ENCODE results near the gene MYO19. TPM values are rescaled to one million over a fixed set of nuclear protein-coding genes. Genes with fewer than 3 reads are reported as not detected.
"Not testable (repeated sequence)": the region's sequence is repeated elsewhere in the genome, so short reads cannot be mapped to it uniquely, and the experiment has no call there.

MYO19 gene
- polyA plus RNA-seq, 1 experiment: 23.1 TPM

DNA sequence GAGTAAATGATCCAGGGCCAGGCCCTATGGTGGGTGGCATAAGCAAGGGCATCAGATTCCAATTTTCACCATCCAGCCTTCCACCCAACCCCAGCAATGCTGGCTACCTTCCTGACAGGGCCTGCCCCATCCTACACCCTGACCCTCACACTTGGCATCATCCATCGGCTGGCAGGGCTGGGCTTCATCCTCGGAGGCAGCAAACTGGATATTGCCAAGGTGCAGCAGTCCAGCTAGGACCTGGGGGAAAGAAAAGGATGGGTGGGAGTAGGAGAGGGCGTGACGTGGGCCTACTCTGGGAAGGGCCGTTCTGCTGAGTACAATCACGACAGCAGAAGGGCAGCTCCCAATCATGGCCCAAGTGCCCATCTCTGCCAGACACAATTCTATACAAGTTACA is 23.5 kb downstream of the MYO19 start:
- TF ChIP-seq, protein P1, sequence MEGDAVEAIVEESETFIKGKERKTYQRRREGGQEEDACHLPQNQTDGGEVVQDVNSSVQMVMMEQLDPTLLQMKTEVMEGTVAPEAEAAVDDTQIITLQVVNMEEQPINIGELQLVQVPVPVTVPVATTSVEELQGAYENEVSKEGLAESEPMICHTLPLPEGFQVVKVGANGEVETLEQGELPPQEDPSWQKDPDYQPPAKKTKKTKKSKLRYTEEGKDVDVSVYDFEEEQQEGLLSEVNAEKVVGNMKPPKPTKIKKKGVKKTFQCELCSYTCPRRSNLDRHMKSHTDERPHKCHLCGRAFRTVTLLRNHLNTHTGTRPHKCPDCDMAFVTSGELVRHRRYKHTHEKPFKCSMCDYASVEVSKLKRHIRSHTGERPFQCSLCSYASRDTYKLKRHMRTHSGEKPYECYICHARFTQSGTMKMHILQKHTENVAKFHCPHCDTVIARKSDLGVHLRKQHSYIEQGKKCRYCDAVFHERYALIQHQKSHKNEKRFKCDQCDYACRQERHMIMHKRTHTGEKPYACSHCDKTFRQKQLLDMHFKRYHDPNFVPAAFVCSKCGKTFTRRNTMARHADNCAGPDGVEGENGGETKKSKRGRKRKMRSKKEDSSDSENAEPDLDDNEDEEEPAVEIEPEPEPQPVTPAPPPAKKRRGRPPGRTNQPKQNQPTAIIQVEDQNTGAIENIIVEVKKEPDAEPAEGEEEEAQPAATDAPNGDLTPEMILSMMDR (IDR thresholded peaks at IDR 0.05; ENCODE audit: low read depth, low read length): no peak
- H3K9me3 ChIP-seq (ENCODE audit: control insufficient read depth, insufficient read depth, low read length): no peaks in the 10 kb centered on the region
- no peak overlapping the region for H3K4me3 ChIP-seq (ENCODE audit: low read depth, low read length)
- no peak for DNase-seq (ENCODE audit: low read depth, low spot score)
- H3K27me3 ChIP-seq (ENCODE audit: control insufficient read depth, insufficient read depth, low read length): no peaks in the 10 kb centered on the region
- no peak overlapping the region for H3K27ac ChIP-seq (ENCODE audit: low read depth, low read length)
- POLR2A ChIA-PET: no interaction called here
- CTCF ChIA-PET: no interaction called here

DNA sequence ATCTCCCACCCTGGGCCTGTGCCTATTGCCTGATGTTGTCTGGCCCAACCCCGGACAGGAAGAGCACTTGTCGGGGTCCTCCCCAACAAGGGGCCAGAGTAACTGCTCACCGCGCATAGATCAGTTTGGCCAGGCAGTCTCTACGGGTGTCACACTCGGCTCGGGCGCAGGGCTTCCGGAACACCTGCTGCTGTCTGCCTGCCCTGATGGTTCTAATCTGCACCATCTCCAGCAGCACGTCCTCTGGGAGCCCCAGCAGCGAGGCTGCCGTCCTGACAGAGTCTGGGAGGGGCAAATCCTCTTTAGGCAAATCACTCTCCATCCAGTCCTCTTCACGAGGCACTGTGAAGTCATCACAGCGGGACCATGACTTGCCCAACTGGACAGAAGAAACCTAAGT is 24.0 kb downstream of the MYO19 start:
- Histone ChIP-seq H3K27ac (ENCODE audit: low read depth, low read length) (no peak overlapping the region), H3K9me3 (ENCODE audit: control insufficient read depth, insufficient read depth, low read length) (no peaks in the 10 kb centered on the region), H3K27me3 (ENCODE audit: control insufficient read depth, insufficient read depth, low read length) (no peaks in the 10 kb centered on the region), H3K4me3 (ENCODE audit: low read depth, low read length) (no peak overlapping the region)
- POLR2A ChIA-PET: no interaction called here
- CTCF ChIA-PET: no interaction called here
- TF ChIP-seq, protein P1 (IDR thresholded peaks at IDR 0.05; ENCODE audit: low read depth, low read length): no peak
- no peak for DNase-seq (ENCODE audit: low read depth, low spot score)

DNA sequence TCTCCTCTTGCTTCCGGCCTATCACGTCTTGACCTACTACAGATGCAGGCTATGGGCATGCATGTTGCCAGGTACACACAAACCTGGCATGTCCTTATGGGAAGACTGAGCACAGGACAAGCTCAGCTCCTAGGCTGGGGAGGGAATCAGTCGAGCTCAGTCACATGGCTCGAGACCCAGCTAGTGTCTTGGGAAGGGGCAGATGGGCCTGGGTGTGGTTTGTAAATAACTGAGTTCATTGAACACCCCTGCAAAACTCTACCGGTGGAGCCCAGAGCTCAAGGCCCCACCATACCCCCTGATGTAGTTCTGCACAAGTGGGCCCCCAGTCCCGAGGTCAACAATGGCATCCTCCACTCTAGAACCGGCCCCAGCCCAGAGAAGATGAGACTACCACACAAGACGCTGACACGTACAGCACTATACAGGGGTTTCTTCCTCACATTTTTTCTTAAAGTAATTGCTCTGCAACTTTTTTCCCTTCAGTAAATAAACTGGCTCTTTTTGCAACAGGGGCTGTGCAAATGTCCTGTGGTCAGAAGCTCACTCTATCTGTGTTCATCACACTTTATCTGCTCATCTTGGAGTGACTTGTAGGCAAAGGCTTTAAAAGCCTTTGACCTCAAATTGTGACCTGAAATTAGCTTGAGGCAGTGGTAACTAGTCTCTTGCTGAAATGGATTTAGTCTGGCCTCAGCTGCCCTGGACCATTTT is 25.2 kb downstream of the MYO19 start:
- ChIA-PET POLR2A (no interaction called here), CTCF (no interaction called here)
- no peak for DNase-seq (ENCODE audit: low read depth, low spot score)
- TF ChIP-seq, protein P1 (IDR thresholded peaks at IDR 0.05; ENCODE audit: low read depth, low read length): no peak
- no peaks in the 10 kb centered on the region for H3K27me3 ChIP-seq (ENCODE audit: control insufficient read depth, insufficient read depth, low read length)
- H3K9me3 ChIP-seq (ENCODE audit: control insufficient read depth, insufficient read depth, low read length): no peaks in the 10 kb centered on the region
- no peak overlapping the region for H3K27ac ChIP-seq (ENCODE audit: low read depth, low read length)
- no peak overlapping the region for H3K4me3 ChIP-seq (ENCODE audit: low read depth, low read length)

DNA sequence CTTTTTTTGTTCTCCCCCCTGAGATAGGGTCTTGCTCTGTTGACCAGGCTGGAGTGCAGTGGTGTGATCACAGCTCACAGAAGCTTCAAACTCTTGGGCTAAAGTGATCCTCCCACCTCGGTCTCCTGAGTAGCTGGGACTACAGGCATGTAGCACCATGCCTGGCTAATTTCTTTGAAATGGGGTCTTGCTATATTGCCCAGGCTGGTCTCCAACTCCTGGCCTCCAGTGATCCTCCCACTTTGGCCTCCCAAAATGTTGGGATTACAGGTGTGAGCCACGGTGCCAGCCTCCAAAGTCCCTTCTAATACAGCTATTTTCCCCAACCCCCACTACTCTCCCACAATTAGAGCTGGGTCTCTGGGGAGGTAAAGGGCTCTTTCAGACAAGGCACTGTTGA is 26.2 kb downstream of the MYO19 start:
- POLR2A ChIA-PET; H3K27ac ChIP-seq (ENCODE audit: low read depth, low read length); H3K9me3 ChIP-seq (ENCODE audit: control insufficient read depth, insufficient read depth, low read length); H3K27me3 ChIP-seq (ENCODE audit: control insufficient read depth, insufficient read depth, low read length); H3K4me3 ChIP-seq (ENCODE audit: low read depth, low read length); DNase-seq (ENCODE audit: low read depth, low spot score); CTCF ChIA-PET: not testable (repeated sequence)

DNA sequence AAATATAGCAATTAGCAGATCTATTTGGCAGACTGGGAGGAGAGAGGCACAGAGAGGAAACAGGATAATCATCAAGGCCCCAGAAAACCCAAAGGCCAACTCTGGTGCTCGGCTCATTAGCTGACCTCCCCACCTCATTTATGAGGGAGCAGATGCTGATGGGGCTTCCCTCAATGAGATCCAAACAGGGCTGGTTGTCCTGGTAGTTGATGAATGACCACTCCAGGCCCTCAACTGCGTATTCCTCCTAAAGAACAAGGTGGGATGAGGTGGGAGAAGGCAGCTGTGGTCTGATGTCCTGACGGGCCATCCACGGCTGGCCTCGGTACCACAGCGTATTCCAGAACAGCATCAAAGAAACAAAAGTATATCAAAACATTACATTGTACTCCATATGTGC is 27.4 kb downstream of the MYO19 start:
- DNase-seq (ENCODE audit: low read depth, low spot score): no peak
- TF ChIP-seq, protein P1 (IDR thresholded peaks at IDR 0.05; ENCODE audit: low read depth, low read length): no peak
- Histone ChIP-seq H3K27ac (ENCODE audit: low read depth, low read length) (no peak overlapping the region), H3K4me3 (ENCODE audit: low read depth, low read length) (no peak overlapping the region), H3K27me3 (ENCODE audit: control insufficient read depth, insufficient read depth, low read length) (no peaks in the 10 kb centered on the region), H3K9me3 (ENCODE audit: control insufficient read depth, insufficient read depth, low read length) (no peaks in the 10 kb centered on the region)
- POLR2A ChIA-PET: no interaction called here
- CTCF ChIA-PET: no interaction called here

All from AG04450 (cell line).